ENCODE data around the gene ZYG11A.

DNA sequence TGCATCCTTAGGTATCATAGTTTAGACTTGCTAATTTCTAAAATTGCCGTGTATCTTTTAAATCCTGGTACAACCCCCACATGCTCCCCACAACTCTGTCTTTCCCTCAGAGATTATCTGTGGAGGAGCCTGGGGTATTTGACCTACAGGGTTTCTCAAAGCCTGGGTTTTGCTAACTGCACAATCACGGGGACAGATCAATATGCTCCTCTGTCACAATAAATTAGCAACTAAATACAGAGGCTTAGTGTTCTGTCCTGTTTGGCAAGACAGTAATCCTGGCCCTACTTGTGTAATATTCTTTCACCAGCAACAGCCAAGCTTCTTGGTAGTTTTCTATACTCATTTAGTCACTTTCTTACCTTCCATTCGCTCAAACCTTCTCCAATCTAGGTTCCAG is 70.5 kb downstream of the ZYG11A start:
- TF ChIP-seq, protein P1, sequence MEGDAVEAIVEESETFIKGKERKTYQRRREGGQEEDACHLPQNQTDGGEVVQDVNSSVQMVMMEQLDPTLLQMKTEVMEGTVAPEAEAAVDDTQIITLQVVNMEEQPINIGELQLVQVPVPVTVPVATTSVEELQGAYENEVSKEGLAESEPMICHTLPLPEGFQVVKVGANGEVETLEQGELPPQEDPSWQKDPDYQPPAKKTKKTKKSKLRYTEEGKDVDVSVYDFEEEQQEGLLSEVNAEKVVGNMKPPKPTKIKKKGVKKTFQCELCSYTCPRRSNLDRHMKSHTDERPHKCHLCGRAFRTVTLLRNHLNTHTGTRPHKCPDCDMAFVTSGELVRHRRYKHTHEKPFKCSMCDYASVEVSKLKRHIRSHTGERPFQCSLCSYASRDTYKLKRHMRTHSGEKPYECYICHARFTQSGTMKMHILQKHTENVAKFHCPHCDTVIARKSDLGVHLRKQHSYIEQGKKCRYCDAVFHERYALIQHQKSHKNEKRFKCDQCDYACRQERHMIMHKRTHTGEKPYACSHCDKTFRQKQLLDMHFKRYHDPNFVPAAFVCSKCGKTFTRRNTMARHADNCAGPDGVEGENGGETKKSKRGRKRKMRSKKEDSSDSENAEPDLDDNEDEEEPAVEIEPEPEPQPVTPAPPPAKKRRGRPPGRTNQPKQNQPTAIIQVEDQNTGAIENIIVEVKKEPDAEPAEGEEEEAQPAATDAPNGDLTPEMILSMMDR (conservative IDR thresholded peaks at IDR 0.05 in 1 of 2, IDR thresholded peaks at IDR 0.05 in 1 of 2; ENCODE audit: extremely low read depth in 1 of 2, insufficient read depth in 1 of 2, low read depth in 1 of 2, low read length in 2 of 2), result no peak
- no peak for TF ChIP-seq EZH2 (IDR thresholded peaks at IDR 0.05; ENCODE audit: borderline replicate concordance, low read length)
